Neural cell (in vitro differentiated cells): ENCODE measurements around the gene ZNF618. TPM values are rescaled to one million over a fixed set of nuclear protein-coding genes. Genes with fewer than 3 reads are reported as not detected.
A peak's percentile ranks its signal among the peaks of the same experiment; 100 is the strongest.

Source experiments
- H2AFZ ChIP-seq: fragments of 200-600, 300-800 bp; sonication (generic), shearing (Covaris generic); 2 replicates; pipeline ENCODE4 v1.6.0; 2014; ENCODE audit warnings: low read depth, mild to moderate bottlenecking, antibody characterized with exemption, low read length, moderate library complexity
- H3F3A ChIP-seq: fragments of 200-600 bp; shearing (Covaris generic); 2 replicates; pipeline ENCODE4 v1.6.1; 2016; ENCODE audit warnings: mild to moderate bottlenecking, moderate library complexity, mixed read lengths, antibody characterized with exemption, low read length; ENCODE audit not compliant: insufficient read depth, poor library complexity, severe bottlenecking
- H3K27ac ChIP-seq: fragments of 200-600, 300-800 bp; sonication (generic), shearing (Covaris generic); 2 replicates; pipeline ENCODE4 v1.5.1; 2014; ENCODE audit warnings: mild to moderate bottlenecking, low read length, moderate library complexity
- H3K27me3 ChIP-seq: fragments of 300-800, 200-600 bp; sonication (generic), shearing (Covaris generic); 2 replicates; pipeline ENCODE4 v1.6.0; 2014; ENCODE audit warnings: mild to moderate bottlenecking, low read depth, low read length, moderate library complexity; ENCODE audit not compliant: insufficient read depth
- H3K36me3 ChIP-seq: fragments of 300-800, 200-600 bp; sonication (generic), shearing (Covaris generic); 2 replicates; pipeline ENCODE4 v1.5.1; 2014; ENCODE audit warnings: mild to moderate bottlenecking, antibody characterized with exemption, low read length, moderate library complexity; ENCODE audit not compliant: insufficient read depth
- H3K4me2 ChIP-seq: fragments of 300-800, 200-600 bp; sonication (generic), shearing (Covaris generic); 2 replicates; pipeline ENCODE4 v1.6.0; 2014; ENCODE audit warnings: mild to moderate bottlenecking, low read length
- H3K4me3 ChIP-seq: fragments of 300-800, 200-600 bp; sonication (generic), shearing (Covaris generic); 2 replicates; pipeline ENCODE4 v1.5.1; 2014; ENCODE audit warnings: mild to moderate bottlenecking, low read length, moderate library complexity
- H3K79me2 ChIP-seq: fragments of 200-600 bp; shearing (Covaris generic); replicated peaks from 2 replicates; pipeline ENCODE4 v1.6.0; 2014; ENCODE audit warnings: mild to moderate bottlenecking, low read length, moderate library complexity; ENCODE audit not compliant: insufficient read depth
- H3K9ac ChIP-seq: fragments of 300-800, 200-600 bp; sonication (generic), shearing (Covaris generic); 2 replicates; pipeline ENCODE4 v1.6.1; 2016; ENCODE audit warnings: mild to moderate bottlenecking, low read length, mixed read lengths
- H3K9me2 ChIP-seq: fragments of 200-600 bp; shearing (Covaris generic); 2 replicates; pipeline ENCODE4 v1.6.1; 2016; ENCODE audit warnings: mild to moderate bottlenecking, low read length, mixed read lengths; ENCODE audit not compliant: insufficient read depth
- H3K9me3 ChIP-seq: fragments of 200-600, 300-800 bp; sonication (generic), shearing (Covaris generic); 2 replicates; pipeline ENCODE4 v1.6.1; 2016; ENCODE audit warnings: mild to moderate bottlenecking, mixed run types, low read length, moderate library complexity, mixed read lengths
- H4K20me1 ChIP-seq: fragments of 200-600 bp; shearing (Covaris generic); 2 replicates; pipeline ENCODE4 v1.6.1; 2016; ENCODE audit warnings: mild to moderate bottlenecking, mixed run types; ENCODE audit not compliant: insufficient read depth
- CTCF ChIP-seq: fragments of 450-650 bp; IDR thresholded peaks from 2 replicates; pipeline ENCODE4 v1.5.1; 2014; ENCODE audit warnings: antibody characterized with exemption, mild to moderate bottlenecking, moderate library complexity; ENCODE audit not compliant: poor library complexity, severe bottlenecking
- EP300 ChIP-seq: fragments of 450-650 bp; conservative IDR thresholded peaks from 2 replicates; pipeline ENCODE4 v1.6.1; 2014; ENCODE audit warnings: antibody characterized with exemption, mild to moderate bottlenecking, moderate library complexity; ENCODE audit not compliant: poor library complexity, severe bottlenecking
- EZH2 ChIP-seq: fragments of 200-600, 300-800 bp; shearing (Covaris generic), sonication (generic); IDR thresholded peaks from 2 replicates; pipeline ENCODE4 v1.6.1; 2014; ENCODE audit warnings: antibody characterized with exemption, low read length, borderline replicate concordance, mild to moderate bottlenecking; ENCODE audit not compliant: insufficient read depth, poor library complexity, severe bottlenecking
- MXI1 ChIP-seq: fragments of 450-650 bp; conservative IDR thresholded peaks from 2 replicates; pipeline ENCODE4 v1.6.1; 2014; ENCODE audit warnings: antibody characterized with exemption, mild to moderate bottlenecking; ENCODE audit not compliant: poor library complexity, severe bottlenecking
- POLR2AphosphoS5 ChIP-seq: IDR thresholded peaks from 2 replicates; pipeline ENCODE4 v1.6.1; 2012
- RAD21 ChIP-seq: fragments of 450-650 bp; conservative IDR thresholded peaks from 2 replicates; pipeline ENCODE4 v1.6.1; 2014; ENCODE audit warnings: antibody characterized with exemption, mild to moderate bottlenecking, moderate library complexity
- REST ChIP-seq: IDR thresholded peaks from 2 replicates; pipeline ENCODE4 v1.6.1; 2012; ENCODE audit warnings: borderline replicate concordance
- SMC3 ChIP-seq: fragments of 450-650 bp; conservative IDR thresholded peaks from 2 replicates; pipeline ENCODE4 v1.6.1; 2014; ENCODE audit warnings: antibody characterized with exemption, mild to moderate bottlenecking, moderate library complexity; ENCODE audit not compliant: poor library complexity
- TAF1 ChIP-seq: IDR thresholded peaks from 2 replicates; pipeline ENCODE4 v1.6.1; 2012; ENCODE audit warnings: low read depth
- polyA plus RNA-seq: library from polyadenylated mRNA; depleted of rRNA; stranded (reverse); fragments of >200 nt; gene quantifications from 2 replicates; pipeline ENCODE4 v1.2.3, GENCODE V29; 2014

The ZNF618 gene
- polyA plus RNA-seq, 1 donor from 2014 or later: 7.1 TPM

- no peaks in the 10 kb centered on the region for H3K9me3 ChIP-seq
- no peak overlapping the region for H2AFZ ChIP-seq
- H3F3A ChIP-seq: peaks cover 4% of the 10 kb centered on the region
- H3K4me2 ChIP-seq: no peak overlapping the region
- H3K9ac ChIP-seq: peak overlapping the region; percentile 42
- peak overlapping the region; percentile 57 for H3K4me3 ChIP-seq
- no peak for TF ChIP-seq EZH2
- no peak for TF ChIP-seq REST
- TF ChIP-seq RAD21: no peak
- TF ChIP-seq CTCF: no peak
- TF ChIP-seq TAF1: no peak
- no peak for TF ChIP-seq SMC3
- TF ChIP-seq POLR2AphosphoS5: no peak
- no peak overlapping the region for H3K27ac ChIP-seq
- H3K36me3 ChIP-seq: no peaks in the 10 kb centered on the region
- H3K9me2 ChIP-seq: no peaks in the 10 kb centered on the region
- no peaks in the 10 kb centered on the region for H4K20me1 ChIP-seq
- peaks cover 41% of the 10 kb centered on the region for H3K79me2 ChIP-seq
- no peaks in the 10 kb centered on the region for H3K27me3 ChIP-seq
Observed at GRCh38 chr9:113875459-113876150, 504 bp upstream of the ZNF618 start.

GRCh38 chr9:113876993-113877368, 872 bp downstream of the ZNF618 start:
- Histone ChIP-seq H3K9me2 (no peaks in the 10 kb centered on the region), H3F3A (peaks cover 4% of the 10 kb centered on the region), H3K4me2 (peak overlapping the region; percentile 81), H4K20me1 (no peaks in the 10 kb centered on the region), H3K9me3 (no peaks in the 10 kb centered on the region), H3K4me3 (peak overlapping the region; percentile 82), H3K27ac (peak overlapping the region; percentile 73), H3K79me2 (peaks cover 55% of the 10 kb centered on the region), H2AFZ (peak overlapping the region; percentile 15), H3K36me3 (no peaks in the 10 kb centered on the region), H3K9ac (peak overlapping the region; percentile 90), H3K27me3 (no peaks in the 10 kb centered on the region)
- TF ChIP-seq REST (no peak), EZH2 (no peak), SMC3 (no peak), MXI1 (no peak), CTCF (no peak), POLR2AphosphoS5 (no peak), TAF1 (no peak), RAD21 (no peak), EP300 (no peak)
